Cardiac fibroblast (primary cell): ENCODE results near the gene FSCN2.

Source experiments
- DNase-seq, 2 donors: peaks; one replicate each; pipeline versions ENCODE4 v3.0.0 to v3.0.0-alpha.2; 2010; ENCODE audit warnings: low read depth in 2 of 2
- H3K4me3 ChIP-seq, 2 donors: replicated peaks in 1 of 2; 1 replicate in 1 of 2; 2 replicates in 1 of 2; pipeline ENCODE4 v1.5.1; 2011; ENCODE audit warnings: low read depth in 2 of 2, low read length in 2 of 2, mild to moderate bottlenecking in 2 of 2, moderate library complexity in 1 of 2
- TF ChIP-seq, protein P1 (sequence below): IDR thresholded peaks from one replicate; pipeline ENCODE4 v1.5.1; 2011; ENCODE audit warnings: low read depth, mild to moderate bottlenecking, low read length, inconsistent platforms

The FSCN2 gene

DNA sequence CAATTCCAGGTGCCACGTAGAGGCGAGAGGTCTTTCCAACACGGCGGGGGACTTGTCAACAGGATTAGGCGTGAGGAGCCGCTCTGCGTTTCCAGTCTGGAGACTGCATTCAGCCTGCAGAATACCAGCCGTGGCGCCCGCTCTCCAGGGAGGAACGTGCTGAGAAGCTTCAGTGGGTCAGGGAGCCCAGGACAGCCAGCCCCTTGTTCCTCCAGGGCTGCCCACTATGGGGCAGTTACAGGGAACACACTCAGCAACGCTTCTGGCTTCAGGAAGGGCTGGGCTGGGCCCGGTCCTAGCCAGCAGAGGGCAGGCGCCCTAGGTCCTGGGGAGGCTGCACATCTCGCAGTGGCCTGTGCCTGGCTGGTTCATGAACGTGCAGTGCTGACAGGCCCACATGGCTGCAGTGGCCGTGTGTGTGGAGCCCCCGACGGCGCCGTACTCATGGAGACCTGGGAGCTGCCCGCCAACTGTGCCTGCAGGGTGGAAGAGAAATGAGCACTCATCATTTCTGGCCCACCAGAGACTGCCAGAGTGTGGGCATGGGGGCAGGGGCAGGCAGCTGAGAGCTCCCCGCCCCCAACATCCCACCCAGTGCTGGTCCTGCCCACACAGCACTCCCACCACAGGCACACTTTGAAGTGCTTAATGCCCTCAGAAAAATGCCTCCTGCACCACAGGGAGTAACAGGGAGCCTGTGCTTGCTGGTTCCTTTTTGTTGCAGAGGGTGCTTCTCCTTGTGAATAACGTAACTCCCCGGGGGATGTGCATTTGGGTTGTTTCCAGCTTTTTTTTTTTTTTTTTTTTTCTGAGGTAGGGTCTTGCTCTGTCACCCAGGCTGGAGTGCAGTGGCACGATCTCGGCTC lies 31.0 kb downstream of the FSCN2 start:
- DNase-seq, result peak in 1 of 2 donors; percentile 20
- H3K4me3 ChIP-seq, result no peak overlapping the region
- TF ChIP-seq, protein P1, sequence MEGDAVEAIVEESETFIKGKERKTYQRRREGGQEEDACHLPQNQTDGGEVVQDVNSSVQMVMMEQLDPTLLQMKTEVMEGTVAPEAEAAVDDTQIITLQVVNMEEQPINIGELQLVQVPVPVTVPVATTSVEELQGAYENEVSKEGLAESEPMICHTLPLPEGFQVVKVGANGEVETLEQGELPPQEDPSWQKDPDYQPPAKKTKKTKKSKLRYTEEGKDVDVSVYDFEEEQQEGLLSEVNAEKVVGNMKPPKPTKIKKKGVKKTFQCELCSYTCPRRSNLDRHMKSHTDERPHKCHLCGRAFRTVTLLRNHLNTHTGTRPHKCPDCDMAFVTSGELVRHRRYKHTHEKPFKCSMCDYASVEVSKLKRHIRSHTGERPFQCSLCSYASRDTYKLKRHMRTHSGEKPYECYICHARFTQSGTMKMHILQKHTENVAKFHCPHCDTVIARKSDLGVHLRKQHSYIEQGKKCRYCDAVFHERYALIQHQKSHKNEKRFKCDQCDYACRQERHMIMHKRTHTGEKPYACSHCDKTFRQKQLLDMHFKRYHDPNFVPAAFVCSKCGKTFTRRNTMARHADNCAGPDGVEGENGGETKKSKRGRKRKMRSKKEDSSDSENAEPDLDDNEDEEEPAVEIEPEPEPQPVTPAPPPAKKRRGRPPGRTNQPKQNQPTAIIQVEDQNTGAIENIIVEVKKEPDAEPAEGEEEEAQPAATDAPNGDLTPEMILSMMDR, result peak; percentile 39

DNA sequence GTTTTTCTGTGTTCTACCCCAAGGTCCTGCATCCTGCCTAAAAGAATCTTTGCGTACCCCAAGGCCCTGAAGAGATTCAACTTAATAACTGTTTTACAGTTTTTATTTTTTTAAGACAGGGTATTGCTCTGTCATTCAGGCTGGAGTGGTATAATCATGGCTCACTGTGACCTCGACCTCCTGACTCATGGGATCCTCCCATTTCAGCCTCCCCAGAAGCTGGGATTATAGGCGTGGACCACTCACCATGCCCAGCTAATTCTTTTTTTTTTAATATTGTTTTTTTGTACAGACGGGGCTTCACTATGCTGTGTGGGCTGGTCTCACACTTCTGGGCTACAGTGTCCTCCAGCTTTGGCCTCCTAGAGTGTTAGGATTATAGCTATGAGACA lies 33.3 kb downstream of the FSCN2 start:
- no peak overlapping the region for H3K4me3 ChIP-seq
- TF ChIP-seq, protein P1, result no peak
- DNase-seq, result peak in 1 of 2 donors; percentile 85

DNA sequence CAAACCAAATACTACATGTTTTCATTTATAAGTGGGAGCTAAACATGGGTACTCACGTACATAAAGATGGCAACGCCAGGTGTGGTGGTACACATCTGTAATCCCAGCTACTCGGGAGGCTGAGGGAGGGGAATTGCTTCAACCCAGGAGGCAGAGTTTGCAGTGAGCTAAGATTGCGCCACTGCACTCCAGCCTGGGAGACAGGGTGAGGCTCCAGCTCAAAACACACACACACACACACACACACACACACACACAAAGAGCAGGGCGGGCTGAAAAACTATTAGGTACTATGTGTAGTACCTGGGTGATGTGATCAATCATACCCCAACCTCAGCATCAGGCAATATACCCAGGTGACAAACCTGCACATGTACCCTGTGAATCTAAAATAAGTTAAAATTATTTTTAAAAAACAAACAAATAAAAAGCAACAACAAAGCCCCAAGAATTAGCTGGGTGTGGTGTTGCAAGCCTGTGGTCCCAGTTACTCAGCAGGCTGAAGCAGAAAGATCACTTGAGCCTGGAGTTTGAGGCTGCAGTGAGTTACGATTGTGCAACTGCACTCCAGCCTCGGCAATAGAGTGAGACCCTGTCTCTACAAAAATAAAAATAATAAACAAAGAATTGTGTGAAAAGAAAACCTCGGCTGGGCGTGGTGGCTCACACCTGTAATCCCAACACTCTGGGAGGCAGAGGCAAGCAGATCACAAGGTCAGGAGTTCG lies 35.8 kb downstream of the FSCN2 start:
- no peak overlapping the region for H3K4me3 ChIP-seq
- TF ChIP-seq, protein P1, result no peak
- peak; percentile 83 to 89 for DNase-seq

DNA sequence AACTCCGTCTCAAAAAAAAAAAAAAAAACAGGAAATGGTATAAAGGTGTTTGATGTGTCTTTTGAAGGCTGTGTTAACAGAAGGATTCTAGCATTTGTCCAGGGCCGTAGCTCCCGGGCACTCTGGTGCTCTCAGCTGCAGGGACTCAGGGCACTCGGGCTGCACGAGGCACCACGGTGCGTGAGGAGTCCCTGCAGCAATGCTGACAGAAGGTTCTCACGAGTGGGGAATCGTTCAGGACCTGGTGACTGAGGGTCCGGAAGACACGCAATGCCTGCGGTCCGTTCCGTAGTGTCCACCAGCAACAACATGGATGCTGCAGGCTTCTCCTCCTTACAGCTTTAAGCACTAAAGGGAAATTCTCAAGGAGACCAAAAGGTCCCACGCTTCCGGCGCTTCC lies 36.6 kb downstream of the FSCN2 start:
- TF ChIP-seq, protein P1, result no peak
- no peak for DNase-seq
- no peak overlapping the region for H3K4me3 ChIP-seq

DNA sequence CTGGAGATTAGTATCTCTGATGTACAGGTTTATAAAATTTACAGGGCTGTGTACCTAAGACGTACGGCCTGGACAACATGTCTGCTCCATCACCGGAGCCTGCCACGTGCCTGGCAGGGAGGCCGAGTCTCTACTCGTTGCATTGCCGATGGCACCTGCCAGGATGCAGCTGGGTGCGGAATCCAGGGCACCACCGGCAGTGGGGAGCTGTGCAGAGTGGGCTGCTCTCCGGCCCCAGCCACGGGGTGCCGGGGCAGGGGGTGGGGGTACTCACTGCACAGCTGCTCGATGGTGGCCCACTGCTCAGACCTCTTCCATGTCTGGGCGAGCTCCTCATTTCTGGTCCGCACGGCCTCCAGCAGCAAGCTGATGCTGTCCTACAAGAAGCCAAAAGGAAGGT lies 37.1 kb downstream of the FSCN2 start:
- H3K4me3 ChIP-seq, result no peak overlapping the region
- no peak for DNase-seq
- TF ChIP-seq, protein P1, result no peak

DNA sequence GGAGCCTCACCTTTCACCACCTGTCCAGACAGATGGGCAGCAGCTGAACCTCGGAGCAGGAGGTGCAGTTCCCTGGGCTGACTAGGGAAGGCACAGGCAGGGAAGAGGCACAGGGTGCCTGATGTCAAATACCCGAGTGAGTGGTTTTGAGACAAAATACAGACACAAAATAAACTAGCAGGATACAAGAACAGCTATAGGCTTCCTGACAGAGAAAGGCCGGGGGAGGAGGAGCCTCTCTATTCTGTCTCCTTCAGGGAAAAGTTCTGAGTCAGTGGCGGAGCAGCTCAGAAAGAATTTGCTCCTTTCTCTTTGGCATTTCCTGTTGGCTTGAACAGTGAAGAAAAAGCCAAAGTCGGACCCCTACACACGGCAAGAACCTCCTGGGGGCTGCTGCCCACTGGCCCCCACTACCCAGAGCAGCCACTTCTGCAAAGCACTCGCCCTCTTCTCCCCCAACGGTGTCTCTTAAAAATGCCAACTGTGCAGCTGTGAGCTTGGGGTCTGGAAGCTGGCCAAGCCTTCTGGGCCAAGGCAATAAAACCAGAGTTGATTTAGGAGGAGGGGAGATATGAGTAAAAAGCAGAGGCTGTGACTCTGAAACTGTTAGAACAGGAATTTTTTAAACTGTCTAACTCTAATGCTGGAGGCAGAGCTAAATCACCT lies 38.4 kb downstream of the FSCN2 start:
- H3K4me3 ChIP-seq, result peak overlapping the region in 1 of 2 donors; percentile 28
- TF ChIP-seq, protein P1, result no peak
- peak; percentile 96 to 97 for DNase-seq
